HepG2 (cell line): ENCODE measurements around the gene NSMCE1.

Experiments used
- CTCF ChIP-seq: sonication (generic); formaldehyde crosslinking; IDR thresholded peaks from 2 replicates; pipeline ENCODE4 v1.5.0; 2020; ENCODE audit warnings: mild to moderate bottlenecking, missing genetic modification reagents, moderate library complexity
- ESRRA ChIP-seq: sonication (generic); formaldehyde crosslinking; IDR thresholded peaks from 2 replicates; pipeline ENCODE4 v1.5.1; 2020; ENCODE audit warnings: mild to moderate bottlenecking, low read depth, missing genetic modification reagents
- GABPB1 ChIP-seq: IDR thresholded peaks from 2 replicates; pipeline ENCODE4 v1.6.1; 2016; ENCODE audit warnings: mild to moderate bottlenecking, missing genetic modification reagents, moderate library complexity, missing compliant biosample characterization
- KLF9 ChIP-seq: IDR thresholded peaks from 2 replicates; pipeline ENCODE4 v1.6.1; 2016; ENCODE audit warnings: low read depth
- MAFK ChIP-seq, 2 experiments: IDR thresholded peaks in 1 of 2; conservative IDR thresholded peaks in 1 of 2; 2 replicates each; pipeline ENCODE4 v1.6.1; 2011; ENCODE audit warnings: improper control_type of control experiment in 2 of 2, low read length in 2 of 2
- ONECUT2 ChIP-seq: sonication (generic); formaldehyde crosslinking; IDR thresholded peaks from 2 replicates; pipeline ENCODE4 v1.4.0; 2020; ENCODE audit warnings: missing genetic modification reagents
- TCF12 ChIP-seq, 2 experiments: fragments of 450-650 bp in 1 of 2; sonication (generic) in 1 of 2; formaldehyde crosslinking in 1 of 2; IDR thresholded peaks; 2 replicates each; pipeline versions ENCODE4 v1.6.1 to v1.8.0; 2017 to 2022; ENCODE audit warnings: antibody characterized with exemption in 1 of 2, mild to moderate bottlenecking in 1 of 2, missing genetic modification reagents in 1 of 2, moderate library complexity in 1 of 2
- ZNF431 ChIP-seq: sonication (generic); formaldehyde crosslinking; IDR thresholded peaks from 2 replicates; pipeline ENCODE4 v1.9.0; 2022; ENCODE audit warnings: missing genetic modification reagents, low read depth, mild to moderate bottlenecking, borderline replicate concordance
- TF ChIP-seq, protein P1 (sequence below): IDR thresholded peaks from 2 replicates; pipeline ENCODE4 v1.6.1; 2016

DNA sequence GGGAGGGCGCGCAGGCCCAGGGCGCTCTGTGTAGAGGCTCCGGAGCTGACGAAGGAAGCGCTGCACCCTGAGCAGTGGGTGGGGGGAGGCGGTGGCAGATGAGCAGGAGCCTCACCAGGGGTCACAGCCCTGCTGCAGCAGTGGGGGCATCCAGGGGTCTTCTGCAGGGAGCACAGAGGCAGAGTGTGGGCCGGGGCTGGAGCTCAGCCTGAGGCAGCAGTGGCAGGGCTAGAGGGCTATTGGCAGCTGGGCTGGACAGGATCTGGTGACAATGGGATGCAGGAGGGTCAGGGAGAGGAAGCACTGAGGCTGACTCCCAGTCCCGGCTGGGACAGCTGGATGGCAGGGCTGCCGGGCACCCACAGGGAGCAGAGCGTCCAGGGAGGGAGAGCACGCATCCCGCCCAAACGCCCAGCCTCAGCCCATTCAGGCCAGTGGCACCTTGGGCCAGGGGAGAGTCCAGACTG lies 44.3 kb downstream of the NSMCE1 start:
- TF ChIP-seq TCF12 (IDR thresholded peaks at IDR 0.05) (no peak), TCF12 (CRISPR knock-in tag; IDR thresholded peaks at IDR 0.05) (no peak), MAFK (conservative IDR thresholded peaks at IDR 0.05 in 1 of 2, IDR thresholded peaks at IDR 0.05 in 1 of 2; ENCODE audit: low read length in 2 of 2) (no peak), GABPB1 (CRISPR knock-in tag) (no peak), KLF9 (CRISPR knock-in tag) (no peak), ZNF431 (CRISPR knock-in tag) (no peak), ONECUT2 (CRISPR knock-in tag) (no peak), CTCF (no peak), ESRRA (CRISPR knock-in tag) (no peak)
- TF ChIP-seq, protein P1, sequence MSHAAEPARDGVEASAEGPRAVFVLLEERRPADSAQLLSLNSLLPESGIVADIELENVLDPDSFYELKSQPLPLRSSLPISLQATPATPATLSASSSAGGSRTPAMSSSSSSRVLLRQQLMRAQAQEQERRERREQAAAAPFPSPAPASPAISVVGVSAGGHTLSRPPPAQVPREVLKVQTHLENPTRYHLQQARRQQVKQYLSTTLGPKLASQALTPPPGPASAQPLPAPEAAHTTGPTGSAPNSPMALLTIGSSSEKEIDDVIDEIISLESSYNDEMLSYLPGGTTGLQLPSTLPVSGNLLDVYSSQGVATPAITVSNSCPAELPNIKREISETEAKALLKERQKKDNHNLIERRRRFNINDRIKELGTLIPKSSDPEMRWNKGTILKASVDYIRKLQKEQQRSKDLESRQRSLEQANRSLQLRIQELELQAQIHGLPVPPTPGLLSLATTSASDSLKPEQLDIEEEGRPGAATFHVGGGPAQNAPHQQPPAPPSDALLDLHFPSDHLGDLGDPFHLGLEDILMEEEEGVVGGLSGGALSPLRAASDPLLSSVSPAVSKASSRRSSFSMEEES, result no peak
